SK-N-SH (cell line): ENCODE data around the gene ZSWIM5. TPM values are rescaled to one million over a fixed set of nuclear protein-coding genes. Genes with fewer than 3 reads are reported as not detected.
"Not testable (repeated sequence)": the region's sequence is repeated elsewhere in the genome, so short reads cannot be mapped to it uniquely, and the experiment has no call there.

Experiments used
- CTCF ChIA-PET: fragments of 300-600, 350-600 bp; formaldehyde crosslinking; extraction: SDS; loops from one replicate; lab custom pipeline; 2021; lab: Yijun Ruan, JAX
- POLR2A ChIA-PET: fragments of 350-600 bp; sonication (Branson Sonifier 250); formaldehyde crosslinking; extraction: SDS; loops from one replicate; lab custom pipeline; 2020; ENCODE audit warnings: antibody characterized with exemption, inconsistent platforms; lab: Yijun Ruan, JAX
- DNase-seq: peaks from one replicate; pipeline ENCODE4 v3.0.0; 2012
- H2AFZ ChIP-seq: fragments of 200-600 bp; sonication (generic); 2 replicates; pipeline ENCODE4 v1.8.1; 2016; ENCODE audit warnings: antibody characterized with exemption, mild to moderate bottlenecking, low read depth
- H3F3A ChIP-seq: fragments of 200-600 bp; sonication (generic); replicated peaks from 2 replicates; pipeline ENCODE3; 2016; ENCODE audit warnings: antibody characterized with exemption, mild to moderate bottlenecking; ENCODE audit not compliant: insufficient read depth
- H3K27ac ChIP-seq, 2 experiments: fragments of 200-500 bp in 1 of 2; fragments of 200-600 bp in 1 of 2; sonication (Bioruptor generic) in 1 of 2; sonication (generic), shearing (Covaris generic) in 1 of 2; 2 replicates each; pipeline versions ENCODE4 v1.5.1 to v1.6.1; 2014 to 2016; ENCODE audit warnings: low read depth in 2 of 2, inconsistent platforms in 1 of 2, low read length in 1 of 2, mild to moderate bottlenecking in 1 of 2, mixed read lengths in 1 of 2
- H3K27me3 ChIP-seq: fragments of 200-600 bp; sonication (generic), shearing (Covaris generic); 2 replicates; pipeline ENCODE4 v1.6.1; 2016; ENCODE audit warnings: mixed run types; ENCODE audit not compliant: insufficient read depth
- H3K36me3 ChIP-seq, 2 experiments: fragments of 200-500 bp in 1 of 2; fragments of 200-600 bp in 1 of 2; sonication (Bioruptor generic) in 1 of 2; sonication (generic) in 1 of 2; replicated peaks in 1 of 2; 2 replicates each; pipeline versions ENCODE3 to v1.5.1; 2014 to 2016; ENCODE audit warnings: low read length in 1 of 2, mild to moderate bottlenecking in 1 of 2; ENCODE audit not compliant: insufficient read depth in 2 of 2, control insufficient read depth in 1 of 2
- H3K4me1 ChIP-seq, 2 experiments: fragments of 200-500 bp in 1 of 2; fragments of 200-600 bp in 1 of 2; sonication (Bioruptor generic) in 1 of 2; sonication (generic), shearing (Covaris generic) in 1 of 2; 2 replicates each; pipeline versions ENCODE4 v1.5.1 to v1.6.1; 2014 to 2016; ENCODE audit warnings: low read depth in 1 of 2, low read length in 1 of 2, mixed run types in 1 of 2; ENCODE audit not compliant: insufficient read depth in 2 of 2, control insufficient read depth in 1 of 2
- H3K4me2 ChIP-seq: fragments of 200-600 bp; sonication (generic), shearing (Covaris generic); 2 replicates; pipeline ENCODE4 v1.6.1; 2017; ENCODE audit warnings: mixed run types
- H3K4me3 ChIP-seq, 2 experiments: fragments of 200-500 bp in 1 of 2; fragments of 200-600 bp in 1 of 2; sonication (Bioruptor generic) in 1 of 2; sonication (generic), shearing (Covaris generic) in 1 of 2; 2 replicates each; pipeline versions ENCODE4 v1.5.1 to v1.8.1; 2014 to 2016; ENCODE audit warnings: low read depth in 2 of 2, inconsistent platforms in 1 of 2, low read length in 1 of 2, mild to moderate bottlenecking in 1 of 2, mixed read lengths in 1 of 2, moderate library complexity in 1 of 2
- H3K79me2 ChIP-seq: fragments of 200-600 bp; sonication (generic); 2 replicates; pipeline ENCODE4 v1.8.1; 2017; ENCODE audit warnings: mild to moderate bottlenecking; ENCODE audit not compliant: insufficient read depth
- H3K9ac ChIP-seq: fragments of 200-600 bp; sonication (generic); 2 replicates; pipeline ENCODE4 v1.6.1; 2017; ENCODE audit warnings: mixed run types
- H3K9me2 ChIP-seq: fragments of 200-600 bp; sonication (generic); 2 replicates; pipeline ENCODE4 v1.6.1; 2017; ENCODE audit warnings: mixed run types
- H3K9me3 ChIP-seq: fragments of 200-600 bp; sonication (generic); 2 replicates; pipeline ENCODE4 v1.6.1; 2017; ENCODE audit warnings: mixed run types, mild to moderate bottlenecking, moderate library complexity
- H4K20me1 ChIP-seq: fragments of 200-600 bp; sonication (generic); 2 replicates; pipeline ENCODE4 v1.6.1; 2017; ENCODE audit warnings: mild to moderate bottlenecking, mixed run types; ENCODE audit not compliant: insufficient read depth
- CHD2 ChIP-seq: fragments of 150-350 bp; IDR thresholded peaks from 2 replicates; pipeline ENCODE4 v1.6.1; 2018; ENCODE audit warnings: low read length; ENCODE audit not compliant: partially characterized antibody
- CTCF ChIP-seq: fragments of 200-600 bp; sonication (generic); IDR thresholded peaks from 2 replicates; pipeline ENCODE4 v1.6.1; 2017; ENCODE audit warnings: antibody characterized with exemption, mild to moderate bottlenecking, moderate library complexity
- EP300 ChIP-seq, 2 experiments: IDR thresholded peaks; 2 replicates each; pipeline versions ENCODE4 v1.4.0 to v1.6.1; 2012; ENCODE audit warnings: borderline replicate concordance in 1 of 2, low read depth in 1 of 2, low read length in 1 of 2
- EZH2phosphoT487 ChIP-seq: fragments of 200-600 bp; sonication (generic); IDR thresholded peaks from 2 replicates; pipeline ENCODE4 v1.6.1; 2017; ENCODE audit warnings: low read depth, mixed run types, mild to moderate bottlenecking, antibody characterized with exemption, moderate library complexity, borderline replicate concordance
- FOSL2 ChIP-seq: IDR thresholded peaks from 2 replicates; pipeline ENCODE4 v1.4.0; 2012; ENCODE audit warnings: low read depth, mild to moderate bottlenecking, moderate library complexity, borderline replicate concordance
- FOXM1 ChIP-seq: IDR thresholded peaks from 2 replicates; pipeline ENCODE4 v1.4.0; 2012; ENCODE audit warnings: low read depth, mild to moderate bottlenecking
- GATA2 ChIP-seq: sonication (generic); formaldehyde crosslinking; IDR thresholded peaks from 2 replicates; pipeline ENCODE4 v1.5.0; 2020; ENCODE audit warnings: mild to moderate bottlenecking, missing genetic modification reagents
- NFIC ChIP-seq: IDR thresholded peaks from 2 replicates; pipeline ENCODE4 v1.4.0; 2012; ENCODE audit warnings: borderline replicate concordance
- POLR2AphosphoS5 ChIP-seq: IDR thresholded peaks from 2 replicates; pipeline ENCODE4 v1.6.1; 2012; ENCODE audit warnings: low read depth, low read length
- TAF1 ChIP-seq: IDR thresholded peaks from 2 replicates; pipeline ENCODE4 v1.6.1; 2012; ENCODE audit warnings: low read depth, mild to moderate bottlenecking, low read length, moderate library complexity, borderline replicate concordance
- TCF12 ChIP-seq: IDR thresholded peaks from 2 replicates; pipeline ENCODE4 v1.4.0; 2012
- YY1 ChIP-seq: IDR thresholded peaks from 2 replicates; pipeline ENCODE4 v1.4.0; 2012; ENCODE audit warnings: low read depth, mild to moderate bottlenecking
- WGBS: methylation state at CpG from one replicate; pipeline ENCODE4 v1.1.6; 2017; ENCODE audit warnings: low lambda C conversion rate; 5-methylcytosine and 5-hydroxymethylcytosine counted together
- polyA plus RNA-seq, 3 experiments: library from polyadenylated mRNA; depleted of rRNA; stranded (reverse); fragments of >200 nt; gene quantifications; 2 replicates each; pipeline ENCODE4 v1.2.3, GENCODE V29; 2012
- TF ChIP-seq, protein P1 (sequence below): IDR thresholded peaks from 2 replicates; pipeline ENCODE4 v1.4.0; 2012; ENCODE audit warnings: low read depth, borderline replicate concordance
- TF ChIP-seq, protein P2 (sequence below): IDR thresholded peaks from 2 replicates; pipeline ENCODE4; 2012
- TF ChIP-seq, protein P3 (sequence below): IDR thresholded peaks from 2 replicates; pipeline ENCODE4 v1.6.1; 2012; ENCODE audit warnings: mild to moderate bottlenecking, low read depth, low read length, moderate library complexity
- TF ChIP-seq, protein P4 (sequence below): IDR thresholded peaks from 2 replicates; pipeline ENCODE4 v1.4.0; 2012; ENCODE audit warnings: low read depth

ZSWIM5 gene
- polyA plus RNA-seq, 1 of the 3 experiments (the other 2 are of a cell fraction): 0.07 TPM

DNA sequence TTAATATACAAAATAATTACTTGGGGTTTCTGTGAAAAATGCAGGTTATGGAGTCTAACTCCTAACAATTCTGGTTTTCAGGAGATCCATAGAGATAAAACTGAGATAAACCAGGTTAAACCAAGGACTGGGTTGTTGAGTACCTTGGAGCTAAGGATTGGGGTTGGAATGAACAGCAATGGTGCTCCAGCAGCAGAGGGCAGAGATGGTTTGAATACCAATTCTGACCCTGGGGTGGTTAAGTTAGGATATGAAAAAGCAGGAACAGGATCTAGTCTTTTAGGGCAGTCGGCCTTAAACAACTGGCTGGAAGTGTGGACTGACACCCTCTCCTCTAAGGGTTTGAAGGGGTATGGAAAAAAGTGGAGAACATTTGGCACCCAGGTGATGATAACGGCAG, 141.3 kb downstream of the ZSWIM5 start:
- no peak for DNase-seq
- Histone ChIP-seq H3K4me1 (no peaks in the 10 kb centered on the region), H3K79me2 (no peaks in the 10 kb centered on the region), H3K27me3 (no peaks in the 10 kb centered on the region), H3K4me3 (no peak overlapping the region), H3K9me3 (no peaks in the 10 kb centered on the region), H3K27ac (no peak overlapping the region), H2AFZ (no peak overlapping the region), H4K20me1 (no peaks in the 10 kb centered on the region), H3K36me3 (no peaks in the 10 kb centered on the region), H3K4me2 (no peak overlapping the region), H3K9ac (no peak overlapping the region), H3K9me2 (no peaks in the 10 kb centered on the region), H3F3A (no peaks in the 10 kb centered on the region)
- ChIA-PET POLR2A (no interaction called here), CTCF (no interaction called here)
- WGBS: 55% methylated on average over 2 of the region's 2 CpGs
- TF ChIP-seq NFIC: no peak
- TF ChIP-seq TCF12: no peak
- no peak for TF ChIP-seq FOSL2
- TF ChIP-seq CHD2: no peak
- TF ChIP-seq, protein P1, sequence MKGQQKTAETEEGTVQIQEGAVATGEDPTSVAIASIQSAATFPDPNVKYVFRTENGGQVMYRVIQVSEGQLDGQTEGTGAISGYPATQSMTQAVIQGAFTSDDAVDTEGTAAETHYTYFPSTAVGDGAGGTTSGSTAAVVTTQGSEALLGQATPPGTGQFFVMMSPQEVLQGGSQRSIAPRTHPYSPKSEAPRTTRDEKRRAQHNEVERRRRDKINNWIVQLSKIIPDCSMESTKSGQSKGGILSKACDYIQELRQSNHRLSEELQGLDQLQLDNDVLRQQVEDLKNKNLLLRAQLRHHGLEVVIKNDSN: no peak
- TF ChIP-seq, protein P2, sequence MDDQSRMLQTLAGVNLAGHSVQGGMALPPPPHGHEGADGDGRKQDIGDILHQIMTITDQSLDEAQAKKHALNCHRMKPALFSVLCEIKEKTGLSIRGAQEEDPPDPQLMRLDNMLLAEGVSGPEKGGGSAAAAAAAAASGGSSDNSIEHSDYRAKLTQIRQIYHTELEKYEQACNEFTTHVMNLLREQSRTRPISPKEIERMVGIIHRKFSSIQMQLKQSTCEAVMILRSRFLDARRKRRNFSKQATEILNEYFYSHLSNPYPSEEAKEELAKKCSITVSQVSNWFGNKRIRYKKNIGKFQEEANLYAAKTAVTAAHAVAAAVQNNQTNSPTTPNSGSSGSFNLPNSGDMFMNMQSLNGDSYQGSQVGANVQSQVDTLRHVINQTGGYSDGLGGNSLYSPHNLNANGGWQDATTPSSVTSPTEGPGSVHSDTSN: no peak
- TF ChIP-seq POLR2AphosphoS5: no peak
- TF ChIP-seq YY1: no peak
- TF ChIP-seq EZH2phosphoT487: no peak
- TF ChIP-seq, protein P3, sequence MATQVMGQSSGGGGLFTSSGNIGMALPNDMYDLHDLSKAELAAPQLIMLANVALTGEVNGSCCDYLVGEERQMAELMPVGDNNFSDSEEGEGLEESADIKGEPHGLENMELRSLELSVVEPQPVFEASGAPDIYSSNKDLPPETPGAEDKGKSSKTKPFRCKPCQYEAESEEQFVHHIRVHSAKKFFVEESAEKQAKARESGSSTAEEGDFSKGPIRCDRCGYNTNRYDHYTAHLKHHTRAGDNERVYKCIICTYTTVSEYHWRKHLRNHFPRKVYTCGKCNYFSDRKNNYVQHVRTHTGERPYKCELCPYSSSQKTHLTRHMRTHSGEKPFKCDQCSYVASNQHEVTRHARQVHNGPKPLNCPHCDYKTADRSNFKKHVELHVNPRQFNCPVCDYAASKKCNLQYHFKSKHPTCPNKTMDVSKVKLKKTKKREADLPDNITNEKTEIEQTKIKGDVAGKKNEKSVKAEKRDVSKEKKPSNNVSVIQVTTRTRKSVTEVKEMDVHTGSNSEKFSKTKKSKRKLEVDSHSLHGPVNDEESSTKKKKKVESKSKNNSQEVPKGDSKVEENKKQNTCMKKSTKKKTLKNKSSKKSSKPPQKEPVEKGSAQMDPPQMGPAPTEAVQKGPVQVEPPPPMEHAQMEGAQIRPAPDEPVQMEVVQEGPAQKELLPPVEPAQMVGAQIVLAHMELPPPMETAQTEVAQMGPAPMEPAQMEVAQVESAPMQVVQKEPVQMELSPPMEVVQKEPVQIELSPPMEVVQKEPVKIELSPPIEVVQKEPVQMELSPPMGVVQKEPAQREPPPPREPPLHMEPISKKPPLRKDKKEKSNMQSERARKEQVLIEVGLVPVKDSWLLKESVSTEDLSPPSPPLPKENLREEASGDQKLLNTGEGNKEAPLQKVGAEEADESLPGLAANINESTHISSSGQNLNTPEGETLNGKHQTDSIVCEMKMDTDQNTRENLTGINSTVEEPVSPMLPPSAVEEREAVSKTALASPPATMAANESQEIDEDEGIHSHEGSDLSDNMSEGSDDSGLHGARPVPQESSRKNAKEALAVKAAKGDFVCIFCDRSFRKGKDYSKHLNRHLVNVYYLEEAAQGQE: no peak
- no peak for TF ChIP-seq FOXM1
- TF ChIP-seq, protein P4, sequence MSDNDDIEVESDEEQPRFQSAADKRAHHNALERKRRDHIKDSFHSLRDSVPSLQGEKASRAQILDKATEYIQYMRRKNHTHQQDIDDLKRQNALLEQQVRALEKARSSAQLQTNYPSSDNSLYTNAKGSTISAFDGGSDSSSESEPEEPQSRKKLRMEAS: no peak
- TF ChIP-seq CTCF: no peak
- TF ChIP-seq EP300 (IDR thresholded peaks at IDR 0.05; ENCODE audit: borderline replicate concordance in 1 of 2, low read depth in 1 of 2, low read length in 1 of 2): no peak
- TF ChIP-seq TAF1: no peak
- TF ChIP-seq GATA2 (CRISPR knock-in tag): no peak

DNA sequence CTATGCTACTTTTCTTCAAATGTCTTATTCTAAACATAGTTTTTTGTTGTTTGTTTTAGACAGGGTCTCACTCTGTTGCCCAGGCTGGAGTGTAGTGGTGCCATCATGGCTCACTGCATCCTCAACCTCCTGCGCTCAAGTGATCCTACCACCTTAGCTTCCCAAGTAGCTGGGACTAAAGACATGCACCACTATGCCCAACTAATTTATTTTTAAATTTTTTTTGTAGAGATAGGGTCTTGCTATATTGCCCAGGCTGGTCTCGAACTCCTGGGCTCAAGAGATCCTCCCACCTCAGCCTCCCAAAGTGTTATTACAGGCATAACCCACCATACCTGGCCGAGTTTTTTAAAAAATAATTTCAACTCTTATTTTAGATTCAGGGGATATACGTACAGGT, 143.9 kb downstream of the ZSWIM5 start:
- CTCF ChIA-PET, H3K4me3 ChIP-seq, H3F3A ChIP-seq, H3K79me2 ChIP-seq, H3K9me2 ChIP-seq, H3K27ac ChIP-seq, H2AFZ ChIP-seq, H3K9ac ChIP-seq, H3K36me3 ChIP-seq, H3K4me2 ChIP-seq, H3K27me3 ChIP-seq, DNase-seq, H3K9me3 ChIP-seq, H4K20me1 ChIP-seq, POLR2A ChIA-PET, H3K4me1 ChIP-seq: not testable (repeated sequence)
- WGBS: 44% methylated on average over 4 of the region's 4 CpGs
